ENCODE data around the gene HOXB7. TPM values are rescaled to one million over a fixed set of nuclear protein-coding genes. Genes with fewer than 3 reads are reported as not detected.

The HOXB7 gene
- total RNA-seq, 1 experiment from 2014 or later: 39.7 TPM

Small RNA genes lying within 50 kb of the gene (small RNA-seq; reads per million reads assigned to genes)
- gene MIR196A1: 3.9 reads per million, percentile 80 among the genes with 10 or more reads in this experiment

Other genes starting within 250 kb of the HOXB7 start
- gene SKAP1, start 180.8 kb downstream of the HOXB7 start, total RNA-seq (2014; rRNA removed; shearing (Covaris generic)): 4.3 and 4.7 TPM in 2 replicates
- 0.08 TPM in 1 of 2 replicates, not detected in the other for gene HOXB1, start 80.0 kb downstream of the HOXB7 start, total RNA-seq (2014; rRNA removed; shearing (Covaris generic))
- 2.3 and 7.0 TPM in 2 replicates for gene HOXB2, start 65.9 kb downstream of the HOXB7 start, total RNA-seq (2014; rRNA removed; shearing (Covaris generic))
- gene HOXB4, start 32.7 kb downstream of the HOXB7 start, total RNA-seq (2014; rRNA removed; shearing (Covaris generic)): 14.5 and 15.5 TPM in 2 replicates
- gene HOXB3, start 20.8 kb downstream of the HOXB7 start, total RNA-seq (2014; rRNA removed; shearing (Covaris generic)): 99.5 and 126 TPM in 2 replicates
- gene HOXB5, start 17.2 kb downstream of the HOXB7 start, total RNA-seq (2014; rRNA removed; shearing (Covaris generic)): 7.5 and 8.2 TPM in 2 replicates
- 160 and 174 TPM in 2 replicates for gene HOXB6, start 6.0 kb downstream of the HOXB7 start, total RNA-seq (2014; rRNA removed; shearing (Covaris generic))
- 51.0 and 52.7 TPM in 2 replicates for gene HOXB8, start 4.3 kb upstream of the HOXB7 start, total RNA-seq (2014; rRNA removed; shearing (Covaris generic))
- 177 and 188 TPM in 2 replicates for gene HOXB9, start 15.3 kb upstream of the HOXB7 start, total RNA-seq (2014; rRNA removed; shearing (Covaris generic))
- not detected in 2 replicates for gene PRAC1, start 111.5 kb upstream of the HOXB7 start, total RNA-seq (2014; rRNA removed; shearing (Covaris generic))
- gene PRAC2, start 112.2 kb upstream of the HOXB7 start, total RNA-seq (2014; rRNA removed; shearing (Covaris generic)): 0.76 TPM in 1 of 2 replicates, not detected in the other
- 3.5 and 5.3 TPM in 2 replicates for gene HOXB13, start 117.7 kb upstream of the HOXB7 start, total RNA-seq (2014; rRNA removed; shearing (Covaris generic))
- gene TTLL6, start 206.2 kb upstream of the HOXB7 start, total RNA-seq (2014; rRNA removed; shearing (Covaris generic)): 0.05 and 0.36 TPM in 2 replicates
- gene CALCOCO2, start 220.0 kb upstream of the HOXB7 start, total RNA-seq (2014; rRNA removed; shearing (Covaris generic)): 8.1 and 11.0 TPM in 2 replicates